D341Med (cell line): ENCODE data around the gene FANCC.
A peak's percentile ranks its signal among the peaks of the same experiment; 100 is the strongest.
"Not testable (repeated sequence)": the region's sequence is repeated elsewhere in the genome, so short reads cannot be mapped to it uniquely, and the experiment has no call there.

ENCODE experiments used
- DNase-seq: peaks from one replicate; pipeline ENCODE4 v3.0.0; 2012; ENCODE audit warnings: low spot score

Gene FANCC

DNA sequence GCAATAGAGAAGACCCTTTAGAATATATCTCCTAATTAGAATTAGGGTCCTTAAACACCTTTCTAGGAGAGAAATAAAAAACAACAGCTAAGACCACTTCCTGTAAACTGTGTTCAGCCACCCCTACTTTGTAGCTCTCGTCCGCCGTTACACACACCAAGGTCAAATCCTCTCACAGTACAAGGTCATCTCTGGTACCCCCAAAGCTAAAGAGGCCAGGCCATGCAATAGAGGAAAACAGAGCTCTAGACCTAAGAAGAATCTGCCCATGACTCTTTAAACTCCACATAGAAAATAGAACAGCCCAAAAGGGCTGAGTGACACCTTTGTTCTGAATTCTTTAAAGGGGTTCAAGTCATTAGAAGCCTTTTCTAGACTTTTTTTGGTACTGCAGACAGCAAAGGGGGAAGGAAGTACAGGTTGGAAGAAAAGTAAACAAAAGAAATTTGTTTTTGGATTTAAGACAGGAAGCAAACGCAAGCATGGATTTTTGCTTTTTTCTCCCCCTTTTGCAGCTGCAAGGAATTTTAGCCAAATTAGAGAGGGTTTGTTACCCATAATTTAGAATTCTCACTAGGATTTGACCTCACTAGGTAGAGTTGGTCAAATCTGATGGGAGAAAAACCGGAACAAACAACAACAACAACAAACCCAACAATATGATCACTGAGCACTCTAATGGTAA lies 13.4 kb upstream of the FANCC start:
- no peak for DNase-seq

DNA sequence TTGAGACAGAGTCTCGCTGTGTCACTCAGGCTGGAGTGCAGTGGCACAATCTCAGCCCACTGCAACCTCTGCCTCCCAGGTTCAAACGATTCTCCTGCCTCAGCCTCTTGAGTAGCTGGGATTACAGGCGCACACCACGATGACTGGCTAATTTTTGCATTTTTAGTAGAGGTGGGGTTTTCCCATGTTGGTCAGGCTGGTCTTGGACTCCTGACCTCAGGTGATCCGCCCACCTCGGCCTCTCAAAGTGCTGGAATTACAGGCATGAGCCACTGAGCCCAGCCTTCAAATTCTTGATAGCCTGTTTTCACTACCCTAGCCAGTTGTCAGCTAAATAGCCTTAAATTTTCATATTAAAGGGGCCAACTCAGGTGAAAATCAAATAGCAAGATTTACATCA lies 11.6 kb upstream of the FANCC start:
- DNase-seq, result not testable (repeated sequence)

DNA sequence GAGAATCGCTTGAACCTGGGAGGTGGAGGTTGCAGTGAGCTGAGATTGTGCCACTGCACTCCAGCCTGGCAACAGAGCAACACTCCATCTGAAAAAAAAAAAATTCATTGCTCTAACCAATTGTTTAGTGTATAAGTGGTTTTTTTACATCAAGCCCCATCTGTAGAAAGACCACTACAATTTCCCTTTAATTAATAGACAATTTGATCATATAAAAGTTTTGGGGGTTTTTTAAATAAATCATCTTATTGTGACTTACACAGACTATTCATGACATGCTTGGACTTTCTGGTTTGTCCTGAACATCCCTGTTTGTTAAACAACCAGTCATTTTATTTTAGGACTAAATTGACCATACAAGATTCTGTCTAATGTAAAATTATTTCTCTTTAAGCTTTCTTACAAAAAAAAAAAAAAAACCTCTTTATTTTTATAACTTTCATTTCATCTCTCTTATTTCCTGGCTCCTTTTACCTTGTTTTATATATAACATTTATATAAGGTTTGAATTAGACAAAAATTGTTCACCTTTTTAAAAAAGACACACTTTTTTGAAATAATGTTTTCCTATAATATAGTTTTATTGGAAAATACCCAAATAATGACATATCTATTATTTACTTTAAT lies 9.8 kb upstream of the FANCC start:
- no peak for DNase-seq

DNA sequence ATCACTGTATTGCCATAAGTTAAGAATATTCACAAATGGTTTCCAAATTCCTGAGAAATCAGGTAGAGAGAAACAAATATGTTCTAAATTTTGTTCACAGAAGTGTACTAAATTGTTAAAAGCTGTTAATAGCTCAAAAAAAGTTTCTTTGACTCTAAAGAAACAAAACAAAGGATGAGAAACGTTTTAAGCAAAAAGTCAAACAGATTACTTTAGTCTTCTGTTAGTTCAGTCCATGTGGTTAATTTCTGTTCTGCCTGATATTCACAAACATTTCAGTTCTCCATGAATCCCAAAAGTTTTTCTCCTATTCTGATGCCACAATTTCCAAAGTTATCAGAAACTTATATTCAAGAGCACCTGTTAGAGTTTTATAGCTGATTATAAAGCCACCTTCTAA lies 7.7 kb upstream of the FANCC start:
- DNase-seq, result no peak

DNA sequence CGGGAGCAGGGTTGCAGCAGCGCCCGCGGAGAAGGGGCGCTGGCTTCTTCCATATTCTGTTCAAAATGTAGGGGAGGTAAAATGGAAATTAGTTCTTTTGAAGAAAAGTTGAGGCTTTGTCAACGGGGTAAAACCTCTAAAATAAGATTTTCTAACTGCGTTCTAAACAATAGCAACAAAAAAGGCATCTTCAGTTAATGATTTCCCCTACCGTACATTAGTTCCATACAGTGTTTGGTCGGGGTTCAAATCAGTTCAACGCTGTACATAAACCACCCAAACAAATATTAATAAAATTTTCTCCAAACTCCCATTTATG lies 343 bp upstream of the FANCC start:
- DNase-seq, result no peak

DNA sequence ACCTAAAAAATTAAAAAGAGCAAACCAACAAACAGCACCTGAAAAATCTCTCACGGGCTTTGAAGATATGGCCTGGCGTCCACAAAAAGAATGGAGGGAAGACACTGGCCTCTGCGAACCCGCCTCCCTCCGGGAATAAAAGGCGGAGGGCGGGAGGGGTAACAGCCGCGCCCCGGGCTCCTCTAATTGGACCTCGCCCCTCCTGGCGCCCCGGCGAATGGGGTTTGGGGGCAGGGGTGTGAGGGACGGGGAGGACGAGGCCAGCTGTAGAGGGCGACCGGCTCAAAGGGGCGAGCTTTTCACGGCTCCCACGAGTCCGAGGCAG lies 753 bp downstream of the FANCC start:
- DNase-seq, result peak; percentile 91

DNA sequence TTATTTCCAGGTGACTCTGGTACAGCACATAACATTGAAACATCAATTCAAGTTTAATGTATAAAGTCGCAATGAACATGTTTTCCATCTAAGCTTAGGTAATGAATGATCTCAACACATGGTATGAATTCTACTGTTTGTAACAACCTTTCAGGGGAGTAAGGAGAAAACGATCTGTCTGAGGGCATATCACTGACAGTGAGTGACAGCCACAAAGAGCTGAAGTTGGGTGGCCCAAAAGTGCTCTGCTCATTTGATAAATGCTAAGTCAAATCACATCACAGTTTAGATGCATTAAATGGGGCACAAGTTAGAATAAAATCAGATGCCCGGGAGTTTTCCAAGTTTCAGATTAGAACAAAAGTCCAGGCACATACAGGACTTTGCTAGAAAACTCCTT lies 1.2 kb downstream of the FANCC start:
- no peak for DNase-seq

DNA sequence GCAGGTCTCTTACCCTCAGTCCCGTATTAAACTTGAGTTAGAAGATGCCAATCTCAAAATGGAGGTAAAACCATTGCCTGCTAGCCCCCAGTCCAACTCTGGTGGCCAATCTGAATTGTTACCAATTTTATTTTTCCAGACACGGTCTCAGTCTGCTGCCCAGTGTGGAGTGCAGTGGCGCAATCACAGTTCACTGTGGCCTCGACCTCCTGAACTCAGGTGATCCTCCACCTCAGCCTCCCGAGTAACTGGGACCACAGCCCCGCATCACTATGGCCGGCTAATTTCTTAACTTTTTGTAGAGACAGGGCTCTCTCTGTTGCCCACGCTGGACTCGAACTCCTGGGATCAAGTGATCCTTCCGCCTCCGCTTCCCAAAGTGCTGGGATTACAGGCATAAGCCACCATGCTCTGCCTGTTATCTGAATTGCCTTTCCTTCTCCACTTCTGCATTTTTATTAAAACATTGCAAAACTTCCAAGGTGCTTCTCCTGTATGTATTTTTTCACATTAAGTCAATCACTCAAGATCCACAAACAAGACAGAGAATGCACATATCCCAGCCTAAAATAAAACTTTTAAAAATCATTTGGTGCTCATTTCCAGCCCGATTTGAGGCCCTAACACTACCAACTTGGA lies 2.3 kb downstream of the FANCC start:
- DNase-seq, result no peak

DNA sequence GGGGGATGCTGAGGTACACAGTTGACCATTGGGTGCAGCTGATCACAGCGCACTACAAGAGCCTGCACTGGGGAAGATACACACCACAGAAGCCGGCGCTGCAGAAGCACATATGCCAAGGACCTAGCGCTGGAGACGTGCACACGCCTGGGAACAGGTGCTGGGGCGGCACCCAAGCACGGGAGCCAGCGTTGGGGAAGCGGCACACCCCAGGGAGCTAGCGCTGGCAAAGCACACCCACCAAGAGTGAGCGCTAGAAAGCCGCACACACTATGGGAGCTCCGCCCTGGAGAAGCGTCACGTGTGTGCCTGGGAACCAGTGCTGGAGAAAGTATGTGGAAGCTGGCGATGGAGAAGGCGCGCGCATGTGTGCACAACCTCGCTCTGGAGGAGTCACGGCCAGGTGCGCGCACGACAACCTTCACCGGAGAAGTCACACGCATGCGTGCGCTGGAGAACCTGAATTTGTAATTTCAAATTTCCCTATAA lies 4.5 kb downstream of the FANCC start:
- DNase-seq, result peak; percentile 82

DNA sequence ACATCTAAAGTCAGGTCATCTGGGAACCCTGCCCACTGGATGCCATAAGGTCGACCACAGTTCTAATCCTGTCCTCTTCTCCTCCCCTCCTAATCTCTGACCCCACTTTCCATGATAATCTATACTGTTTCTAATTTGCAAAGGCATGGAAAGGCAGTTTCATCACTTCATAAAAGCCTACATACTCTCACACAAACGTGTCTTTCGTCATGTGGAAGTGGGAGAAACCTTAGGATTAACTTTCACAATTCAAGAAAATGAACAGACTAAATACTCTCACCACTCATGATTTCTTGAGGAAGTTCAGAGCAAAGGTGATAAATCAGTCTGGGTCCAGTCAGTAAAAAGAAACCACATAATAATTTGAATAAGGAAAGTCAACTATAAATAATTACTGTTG lies 5.5 kb downstream of the FANCC start:
- no peak for DNase-seq

DNA sequence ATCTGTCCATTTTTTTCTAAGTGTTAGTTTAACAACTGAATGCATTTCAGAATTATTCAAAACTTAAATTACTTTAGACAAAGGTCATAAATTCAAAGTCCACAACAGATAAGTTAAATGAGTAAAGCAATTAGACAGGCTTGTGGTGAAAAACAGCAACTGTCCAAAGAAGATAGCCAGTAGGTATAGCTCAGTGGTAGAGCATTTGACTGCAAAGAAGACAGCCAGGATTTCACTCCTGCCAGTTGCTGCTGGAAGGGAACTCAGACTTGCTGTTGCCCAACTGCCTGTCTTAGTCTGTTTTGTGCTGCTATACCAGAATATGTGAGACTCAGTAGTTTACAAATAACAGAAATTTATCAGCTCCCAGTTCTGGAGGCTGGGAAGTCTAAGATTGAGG lies 10.0 kb downstream of the FANCC start:
- DNase-seq, result no peak

DNA sequence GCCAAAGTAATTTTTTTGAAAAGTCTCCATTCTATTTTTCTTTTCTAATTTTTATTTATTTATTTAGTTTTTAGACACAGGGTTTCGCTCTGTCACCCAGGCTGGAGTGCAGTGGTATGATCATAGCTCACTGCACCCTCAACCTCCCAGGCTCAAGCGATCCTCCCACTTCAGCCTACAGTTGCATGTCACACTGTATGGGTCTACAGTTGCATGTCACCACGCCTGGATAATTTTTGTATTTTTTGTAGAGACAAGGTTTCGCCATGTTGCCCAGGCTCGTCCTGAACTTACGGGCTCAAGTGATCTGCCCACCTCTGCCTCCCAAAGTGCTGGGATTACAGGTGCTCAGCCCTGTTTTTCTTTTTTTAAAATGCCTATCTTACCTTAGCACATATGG lies 10.7 kb downstream of the FANCC start:
- no peak for DNase-seq

DNA sequence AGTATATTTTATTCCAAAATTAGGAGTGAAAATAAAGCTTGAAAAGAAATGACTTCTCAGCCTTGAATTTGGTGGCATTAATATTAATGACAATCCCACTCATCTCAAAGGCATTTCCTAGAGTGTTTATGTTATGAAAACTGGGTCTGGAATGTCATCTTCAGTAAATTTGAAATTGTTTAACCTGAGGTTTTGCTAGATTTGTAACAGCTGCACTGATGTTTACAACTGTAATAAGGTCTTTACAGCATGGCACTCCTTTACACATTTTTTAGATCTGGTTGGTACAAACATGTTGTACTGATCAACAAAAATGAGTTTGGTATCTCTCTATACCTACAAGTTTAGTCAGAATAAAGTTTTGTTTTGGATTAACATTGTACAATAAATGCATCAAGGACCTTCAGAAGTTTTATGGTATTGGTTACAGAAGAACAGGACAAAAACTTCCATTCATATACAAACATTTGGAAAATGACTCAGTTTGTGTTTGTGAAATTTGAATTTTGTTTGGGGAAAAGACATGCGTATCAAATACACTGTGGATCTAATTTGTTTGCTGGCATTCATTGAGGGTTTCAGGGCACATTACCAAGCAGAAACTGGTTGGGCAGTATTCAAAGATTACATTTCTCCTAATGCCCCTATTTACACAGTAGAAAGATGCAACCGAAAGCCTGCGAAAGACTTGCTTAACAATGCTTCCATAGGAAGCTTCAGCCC lies 11.6 kb downstream of the FANCC start:
- DNase-seq, result no peak

DNA sequence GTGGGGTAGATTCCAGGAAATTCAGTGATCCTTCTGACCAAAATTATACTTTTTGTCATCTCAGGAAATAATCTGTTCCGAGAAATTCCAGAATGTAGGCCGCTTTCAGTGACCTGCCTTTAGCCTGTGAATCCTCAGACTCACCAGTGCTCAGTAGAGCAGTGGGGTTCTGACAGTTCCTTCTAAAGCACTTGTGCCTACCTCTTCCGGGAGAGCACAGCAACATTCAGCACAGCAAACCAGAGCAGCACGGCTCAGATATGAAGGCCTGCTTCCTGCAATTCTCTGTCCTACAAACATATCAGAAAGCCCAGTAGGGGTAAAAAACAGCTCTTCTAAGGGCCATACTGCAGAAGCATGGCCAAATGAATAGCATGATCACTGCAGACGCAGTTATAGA lies 15.0 kb downstream of the FANCC start:
- no peak for DNase-seq

DNA sequence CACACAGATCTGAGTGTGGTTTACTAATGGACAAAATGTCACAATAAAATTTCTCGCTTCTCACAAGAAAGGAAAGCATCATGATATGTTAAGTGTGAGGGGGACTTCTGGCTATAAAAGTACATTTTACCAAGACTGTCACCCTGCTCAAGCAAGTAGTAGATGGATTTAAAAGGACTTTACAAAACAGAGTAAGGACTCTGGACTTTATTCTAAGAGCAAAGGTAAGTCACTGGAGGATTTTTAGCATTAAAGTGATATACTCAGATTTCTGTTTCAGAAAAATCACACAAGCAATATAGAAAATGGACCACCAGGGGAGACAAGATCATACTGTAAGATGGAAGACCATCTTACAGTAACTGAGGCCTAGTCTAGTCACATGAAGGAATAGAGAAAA lies 19.7 kb downstream of the FANCC start:
- no peak for DNase-seq

DNA sequence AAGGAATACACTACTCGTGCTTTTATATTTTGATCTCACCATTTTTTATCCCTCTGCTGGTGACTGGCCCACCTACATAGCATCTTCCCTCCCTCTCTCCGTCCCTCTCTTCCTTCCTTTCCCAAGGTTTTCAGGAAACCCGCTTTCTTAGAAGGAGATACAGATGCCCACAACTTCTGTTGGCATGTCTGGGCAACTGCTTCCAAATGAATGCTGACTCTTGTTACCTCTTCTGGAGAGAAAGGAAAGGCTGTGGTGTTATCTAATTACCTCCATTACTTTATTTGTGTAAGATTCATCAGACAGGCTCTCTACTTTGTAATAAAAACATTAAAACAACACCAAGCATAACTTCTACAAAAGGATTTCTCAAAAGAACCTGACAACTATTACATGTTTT lies 20.2 kb downstream of the FANCC start:
- DNase-seq, result no peak

DNA sequence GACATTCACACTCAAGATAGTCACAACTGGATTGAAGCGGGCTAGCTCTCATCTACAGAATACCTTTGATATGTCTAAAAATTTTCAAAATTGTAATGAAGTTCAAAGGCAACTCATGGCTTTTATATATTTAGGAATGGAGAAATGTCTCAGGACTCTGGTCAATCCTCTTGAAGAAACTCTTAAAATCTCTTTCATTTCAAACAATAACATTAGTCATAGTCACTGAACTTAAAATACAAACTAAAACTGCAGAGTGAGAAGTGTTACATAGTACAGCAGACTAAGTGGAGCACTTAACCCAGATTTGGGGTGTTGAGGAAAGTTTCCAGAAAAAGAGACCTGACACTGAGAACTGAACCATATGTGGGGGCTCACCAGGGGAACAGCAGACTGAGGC lies 20.7 kb downstream of the FANCC start:
- no peak for DNase-seq

DNA sequence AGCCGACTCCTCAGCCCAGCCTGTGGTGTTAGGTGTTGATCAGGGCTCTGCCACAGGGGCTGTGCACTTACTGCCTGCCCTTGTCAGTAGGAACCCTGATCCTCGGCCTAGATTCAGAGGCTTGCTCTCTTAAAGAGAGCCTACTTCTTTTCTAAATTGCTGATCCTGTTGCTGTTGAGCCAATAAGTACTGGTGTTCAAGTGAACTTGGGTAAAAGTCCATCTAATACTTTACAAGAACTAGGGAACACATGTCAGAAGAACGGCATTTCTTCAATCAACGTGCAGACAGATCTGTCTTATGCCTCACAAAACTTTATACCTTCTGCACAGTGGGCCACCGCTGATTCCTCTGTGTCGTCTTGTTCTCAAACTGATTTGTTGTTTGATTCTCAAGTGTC lies 24.2 kb downstream of the FANCC start:
- not testable (repeated sequence) for DNase-seq

DNA sequence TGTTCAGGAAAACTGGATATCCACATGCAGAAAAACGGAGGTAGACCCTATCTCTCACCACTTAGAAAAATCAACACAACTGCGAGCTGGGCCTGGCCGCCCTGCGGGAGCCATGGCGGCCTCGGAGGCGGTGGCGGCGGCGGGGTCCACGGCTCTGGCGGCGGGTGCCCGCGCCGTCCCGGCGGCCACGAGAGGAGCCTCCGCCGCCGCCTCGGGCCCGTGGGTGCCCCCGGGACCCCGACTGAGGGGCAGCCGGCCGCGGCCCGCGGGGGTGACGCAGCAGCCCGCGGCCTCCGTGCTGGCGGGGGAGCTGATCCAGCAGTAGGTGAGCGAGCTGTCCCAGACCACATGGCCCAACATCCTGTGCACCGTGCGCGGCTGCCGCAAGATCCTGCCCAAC lies 25.3 kb downstream of the FANCC start:
- no peak for DNase-seq

DNA sequence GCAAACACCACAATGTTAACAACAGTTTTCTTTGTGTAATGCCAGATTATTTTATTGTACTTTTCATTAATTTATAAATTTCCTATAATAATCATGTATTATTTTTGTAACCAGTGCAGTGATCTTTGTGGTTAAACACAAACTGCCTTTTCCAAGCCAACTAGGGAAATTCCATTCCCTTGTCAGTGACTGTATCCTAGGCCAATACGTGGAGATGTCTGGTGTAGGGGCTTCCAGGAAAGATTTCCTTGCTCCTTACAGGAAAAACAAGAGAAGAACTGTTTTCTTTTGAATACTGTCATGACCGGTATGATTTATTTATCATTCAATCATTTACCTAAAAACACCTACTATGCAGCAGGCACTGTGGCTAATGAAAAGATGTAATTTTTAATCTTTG lies 31.4 kb downstream of the FANCC start:
- no peak for DNase-seq

DNA sequence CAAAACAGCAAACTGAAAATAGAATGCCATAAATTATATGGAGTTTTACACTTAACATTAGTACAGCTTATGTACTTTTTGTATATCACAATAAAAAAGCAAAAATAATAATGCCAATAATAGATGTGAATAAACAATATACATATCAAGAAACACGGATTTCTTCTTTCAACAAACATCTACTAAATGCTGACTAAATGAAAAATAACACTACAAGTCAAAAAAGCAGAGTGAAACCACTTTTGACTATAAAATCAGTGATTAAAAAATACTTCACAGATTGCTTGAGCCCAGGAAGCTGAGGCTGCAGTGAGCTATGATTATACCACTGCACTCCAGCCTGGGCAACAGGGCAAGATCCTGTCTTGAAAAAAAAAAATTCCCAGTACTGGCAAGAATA lies 32.2 kb downstream of the FANCC start:
- no peak for DNase-seq

DNA sequence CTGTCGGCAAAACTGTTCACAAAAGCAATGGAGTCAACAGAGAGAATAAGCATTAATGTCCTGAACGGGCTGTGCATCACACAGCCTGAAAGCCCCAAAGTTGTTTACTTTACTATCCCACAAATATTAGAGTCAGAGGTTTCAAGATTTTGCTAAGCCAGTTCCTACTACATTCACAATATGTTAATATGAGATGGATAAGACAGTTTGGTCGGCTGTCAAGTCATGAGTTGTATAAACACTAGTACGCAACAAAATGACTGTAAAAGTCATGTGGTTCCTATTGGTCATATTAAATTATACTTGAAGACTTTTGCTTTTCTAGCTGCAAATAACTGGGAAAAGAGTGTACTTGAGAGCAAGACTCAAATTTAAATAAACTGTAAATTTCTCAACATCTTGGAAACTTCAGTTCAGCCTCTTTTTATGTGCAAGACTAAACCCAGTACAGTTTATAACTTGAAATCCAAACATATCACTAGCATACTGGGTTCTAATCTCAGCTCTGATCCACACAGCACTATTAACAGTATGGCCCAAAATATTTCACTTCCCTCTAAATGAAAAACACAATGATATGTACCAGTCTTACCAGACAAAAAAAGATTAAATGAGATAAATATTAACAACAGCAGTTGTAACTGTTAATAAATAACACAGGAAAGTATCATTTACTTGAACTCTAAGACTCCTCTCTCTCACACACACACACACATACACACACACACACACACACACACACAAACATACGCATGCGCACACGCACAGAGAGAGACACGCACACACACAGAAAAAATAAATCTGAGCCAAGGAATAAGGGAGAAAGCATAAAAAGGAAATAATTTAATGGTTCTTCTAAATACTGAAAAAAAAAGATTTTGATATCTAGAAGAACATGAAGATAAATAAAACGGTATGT lies 33.1 kb downstream of the FANCC start:
- no peak for DNase-seq
